Fibroblast of the aortic adventitia (primary cell): ENCODE data around the gene RNF19B. TPM values are rescaled to one million over a fixed set of nuclear protein-coding genes. Genes with fewer than 3 reads are reported as not detected.

Experiments used
- DNase-seq: peaks from one replicate; pipeline ENCODE4 v3.0.0-alpha.2; 2010; ENCODE audit warnings: low read depth
- H3K4me3 ChIP-seq: 2 replicates; pipeline ENCODE4 v1.5.1; 2011; ENCODE audit warnings: low read depth, mild to moderate bottlenecking, control low read depth, low read length, moderate library complexity
- total RNA-seq: library from RNA; depleted of rRNA; stranded (reverse); fragments of >200 nt; gene quantifications from 2 replicates; pipeline ENCODE4 v1.2.3, GENCODE V29; 2012; ENCODE audit warnings: low replicate concordance
- TF ChIP-seq, protein P1 (sequence below): IDR thresholded peaks from 2 replicates; pipeline ENCODE4 v1.5.1; 2011; ENCODE audit warnings: mild to moderate bottlenecking, low read length, control low read depth, inconsistent platforms; ENCODE audit not compliant: insufficient read depth

The RNF19B gene
- total RNA-seq, 1 donor = 8.5 TPM

DNA sequence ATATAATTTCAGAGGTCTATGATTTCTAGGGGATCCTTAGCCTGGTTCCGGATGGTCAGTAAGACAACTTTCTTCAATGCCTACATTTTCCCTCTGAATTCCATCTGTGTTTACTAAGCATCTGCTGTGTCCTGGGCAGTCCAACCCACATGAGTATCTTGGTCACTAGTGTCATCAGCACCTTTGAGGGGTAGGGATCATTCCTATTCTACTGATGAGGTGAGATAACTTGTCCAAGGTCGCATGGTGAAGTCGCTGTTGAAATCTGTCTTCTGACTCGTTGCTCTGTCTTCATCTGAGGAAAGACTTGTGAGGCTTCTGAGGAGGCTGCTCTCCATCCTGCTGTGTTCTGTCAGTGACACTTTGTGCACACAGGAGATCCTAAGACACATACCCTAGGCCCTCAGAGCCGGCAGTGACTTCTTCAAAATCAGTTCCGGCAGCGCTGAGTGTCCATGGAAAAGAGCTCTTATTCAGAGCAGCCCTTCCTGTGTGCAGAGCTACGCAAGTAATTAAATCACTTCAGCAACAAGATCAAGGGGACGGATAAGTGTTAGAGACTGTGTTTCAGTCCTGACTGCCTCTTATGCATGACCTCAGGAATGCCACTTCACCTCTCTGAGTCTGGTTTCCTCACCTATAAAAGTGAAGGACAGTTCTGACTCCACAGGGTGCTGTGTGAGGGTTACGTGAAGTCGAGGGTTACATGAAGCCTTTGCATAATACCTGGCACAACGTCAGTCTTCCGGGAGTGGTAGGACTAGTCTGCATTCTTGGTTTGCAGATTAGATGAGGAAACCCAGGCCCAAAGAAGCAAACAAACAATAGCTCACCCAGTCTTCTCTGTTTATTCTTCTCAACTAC lies 43.7 kb upstream of the RNF19B start:
- peak; percentile 38 for DNase-seq
- no peak overlapping the region for H3K4me3 ChIP-seq
- TF ChIP-seq, protein P1, sequence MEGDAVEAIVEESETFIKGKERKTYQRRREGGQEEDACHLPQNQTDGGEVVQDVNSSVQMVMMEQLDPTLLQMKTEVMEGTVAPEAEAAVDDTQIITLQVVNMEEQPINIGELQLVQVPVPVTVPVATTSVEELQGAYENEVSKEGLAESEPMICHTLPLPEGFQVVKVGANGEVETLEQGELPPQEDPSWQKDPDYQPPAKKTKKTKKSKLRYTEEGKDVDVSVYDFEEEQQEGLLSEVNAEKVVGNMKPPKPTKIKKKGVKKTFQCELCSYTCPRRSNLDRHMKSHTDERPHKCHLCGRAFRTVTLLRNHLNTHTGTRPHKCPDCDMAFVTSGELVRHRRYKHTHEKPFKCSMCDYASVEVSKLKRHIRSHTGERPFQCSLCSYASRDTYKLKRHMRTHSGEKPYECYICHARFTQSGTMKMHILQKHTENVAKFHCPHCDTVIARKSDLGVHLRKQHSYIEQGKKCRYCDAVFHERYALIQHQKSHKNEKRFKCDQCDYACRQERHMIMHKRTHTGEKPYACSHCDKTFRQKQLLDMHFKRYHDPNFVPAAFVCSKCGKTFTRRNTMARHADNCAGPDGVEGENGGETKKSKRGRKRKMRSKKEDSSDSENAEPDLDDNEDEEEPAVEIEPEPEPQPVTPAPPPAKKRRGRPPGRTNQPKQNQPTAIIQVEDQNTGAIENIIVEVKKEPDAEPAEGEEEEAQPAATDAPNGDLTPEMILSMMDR = no peak

DNA sequence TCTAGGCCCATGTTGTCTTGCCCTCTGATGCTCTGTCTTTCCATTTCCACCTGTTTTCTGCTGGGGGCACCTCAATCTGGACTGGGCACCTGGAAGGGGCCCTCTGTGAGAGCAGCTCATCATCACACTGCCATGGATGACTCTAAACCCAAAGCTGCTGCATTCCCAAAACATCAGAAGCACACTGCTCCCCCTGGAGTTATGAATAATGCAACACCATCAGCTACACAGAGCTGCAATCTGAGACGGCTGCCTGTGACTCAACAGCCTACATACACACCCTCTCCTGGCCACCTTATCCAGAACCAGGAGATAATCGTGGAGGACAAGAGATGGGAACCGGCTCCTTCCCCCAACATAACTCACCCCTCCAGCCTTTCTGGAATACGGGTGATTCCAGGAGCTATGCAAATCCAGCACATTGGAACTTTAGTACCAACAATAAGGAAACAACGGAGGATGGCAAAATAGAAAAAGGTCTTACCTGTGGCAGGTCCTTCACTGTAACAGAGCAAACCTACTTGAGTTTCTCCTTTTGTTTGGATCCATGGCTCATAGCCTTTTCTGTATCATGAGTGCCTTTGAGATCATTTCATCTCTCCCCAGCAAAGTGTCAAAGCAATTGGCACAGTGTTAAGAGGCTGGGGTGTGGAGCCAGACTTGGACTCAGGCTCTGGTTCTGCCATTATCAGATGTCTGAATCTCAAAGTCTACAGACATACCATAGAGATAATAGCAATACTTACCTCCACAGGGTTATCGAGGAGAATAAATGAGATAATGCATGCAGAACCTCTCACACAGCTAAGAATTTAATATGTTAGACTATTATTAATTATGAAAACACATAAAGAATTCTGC lies 42.8 kb upstream of the RNF19B start:
- TF ChIP-seq, protein P1 = peak; percentile 74

DNA sequence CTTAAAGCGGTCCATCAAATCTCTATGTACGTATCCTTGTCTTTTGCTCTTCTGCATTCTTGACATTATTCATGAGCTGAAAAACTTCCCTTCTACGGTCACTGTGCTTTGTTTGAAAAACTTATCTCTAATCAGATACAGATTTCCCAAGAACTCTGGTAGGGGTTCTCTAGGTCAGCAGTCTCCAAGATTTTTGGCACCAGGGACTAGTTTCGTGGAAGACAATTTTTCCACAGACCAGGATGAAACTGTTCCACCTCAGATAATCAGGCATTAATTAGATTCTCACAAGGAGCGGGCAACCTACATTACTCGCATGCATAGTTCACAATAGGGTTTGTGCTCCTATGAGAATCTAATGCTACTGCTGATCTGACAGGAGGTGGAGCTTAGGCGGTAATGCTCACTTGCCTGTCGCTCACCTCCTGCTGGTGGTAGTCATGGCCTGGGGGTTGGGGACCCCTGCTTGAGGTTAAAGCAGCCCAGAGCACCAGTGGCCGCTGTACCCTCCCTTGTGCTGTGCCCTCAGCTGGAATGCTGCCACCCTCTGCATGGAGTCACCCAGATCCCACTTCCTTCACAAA lies 41.3 kb upstream of the RNF19B start:
- TF ChIP-seq, protein P1 = no peak
- no peak overlapping the region for H3K4me3 ChIP-seq
- peak; percentile 52 for DNase-seq

More for the DNA sequence above, 42.8 kb upstream of the RNF19B start:
- peak; percentile 94 for DNase-seq
- H3K4me3 ChIP-seq = no peak overlapping the region

DNA sequence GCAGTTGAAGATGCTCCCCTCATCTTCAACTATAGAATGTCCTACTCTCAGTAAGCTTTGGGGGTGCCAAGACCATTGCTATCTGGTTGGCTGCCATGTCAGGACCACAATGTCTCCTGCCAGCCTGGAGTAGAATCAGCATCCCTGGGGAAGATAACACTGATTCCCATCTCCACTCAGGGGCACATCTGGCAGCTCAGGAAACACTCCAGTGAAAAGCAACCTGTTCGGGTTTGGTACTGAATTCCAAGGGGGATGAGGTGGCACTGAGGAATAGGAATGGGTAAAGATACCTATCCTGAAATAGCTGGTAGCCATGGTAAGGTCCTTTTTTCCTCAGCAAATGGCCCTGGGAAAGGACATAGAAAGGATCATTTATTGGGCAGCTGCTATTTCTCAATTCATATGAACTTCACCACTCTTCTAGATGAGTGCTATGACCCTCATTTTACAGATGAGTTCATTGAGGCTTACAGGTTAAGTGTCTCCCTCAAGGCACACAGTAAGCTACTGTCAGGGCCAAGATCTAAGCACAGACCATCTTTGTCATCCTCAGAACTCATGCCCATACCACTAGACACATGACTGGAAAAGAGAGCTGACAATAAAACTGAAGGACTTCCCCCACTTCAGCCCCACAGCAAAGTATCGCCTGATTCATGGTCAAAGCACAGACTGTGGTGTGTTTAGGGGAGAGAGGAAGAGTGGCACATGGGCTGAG lies 40.7 kb upstream of the RNF19B start:
- TF ChIP-seq, protein P1 = no peak
- H3K4me3 ChIP-seq = no peak overlapping the region
- no peak for DNase-seq

DNA sequence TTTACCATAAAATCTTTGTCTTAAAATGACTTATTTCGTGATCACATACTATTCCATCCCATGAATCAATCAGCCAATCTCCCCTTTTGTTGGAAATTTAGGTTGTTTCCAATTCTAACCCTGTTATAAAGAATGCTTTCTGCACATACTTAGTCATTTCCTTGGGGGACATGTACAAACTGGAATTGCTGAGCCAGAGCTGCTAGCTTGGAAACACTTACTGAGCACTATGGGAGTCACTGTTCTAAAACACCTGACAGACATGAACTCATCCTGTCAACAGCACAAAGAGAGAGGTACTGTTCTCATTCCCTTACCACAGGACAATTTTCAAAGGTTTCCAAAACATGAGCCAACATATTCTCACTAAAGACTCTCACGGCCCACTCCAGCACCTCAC lies 40.0 kb upstream of the RNF19B start:
- DNase-seq = peak; percentile 37
- TF ChIP-seq, protein P1 = no peak
- no peak overlapping the region for H3K4me3 ChIP-seq

DNA sequence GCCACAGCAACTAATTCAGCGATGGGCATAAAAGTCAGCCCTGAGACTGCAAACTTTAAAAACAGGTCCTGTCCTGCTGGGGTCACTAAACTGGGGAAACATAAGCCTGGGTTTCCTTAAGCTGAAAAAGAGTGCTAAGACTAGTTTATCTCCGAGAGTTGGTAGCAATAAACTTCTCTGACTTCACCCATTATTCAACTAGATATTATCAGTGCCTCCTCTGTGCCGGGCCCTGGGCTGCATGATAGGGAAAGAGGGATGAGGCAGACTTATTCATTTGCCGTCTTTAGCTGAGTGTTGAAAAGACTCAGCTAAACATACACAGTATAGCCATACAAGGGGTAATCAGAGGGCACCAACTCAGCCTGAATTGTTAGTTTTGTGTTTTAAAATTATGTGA lies 39.0 kb upstream of the RNF19B start:
- no peak overlapping the region for H3K4me3 ChIP-seq
- DNase-seq = no peak
- TF ChIP-seq, protein P1 = no peak
